GM21619 (cell line): ENCODE data around the gene PODXL.

Source experiments
- ATAC-seq: cut with Tn5 transposase; IDR thresholded peaks from one replicate; pipeline ENCODE4 v1.9.1; 2021; ENCODE audit not compliant: unreplicated experiment

Gene PODXL

DNA sequence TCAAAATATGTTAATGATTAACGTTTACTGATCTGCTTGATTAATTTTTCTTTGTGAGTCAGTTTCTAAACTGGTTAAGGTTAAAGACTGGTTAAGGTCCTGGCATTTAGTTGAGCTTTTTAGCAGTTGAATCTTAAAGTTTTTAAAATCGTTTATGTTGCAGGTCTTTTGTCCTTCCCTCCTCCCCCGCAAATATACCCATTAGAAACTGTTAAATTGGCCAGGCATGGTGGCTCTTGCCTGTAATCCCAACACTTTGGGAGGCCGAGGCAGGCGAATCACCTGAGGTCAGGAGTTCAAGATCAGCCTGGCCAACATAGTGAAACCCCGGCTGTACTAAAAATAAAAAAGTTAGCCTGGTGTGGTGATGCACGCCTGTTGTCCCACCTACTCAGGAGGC, 100.9 kb downstream of the PODXL start:
- ATAC-seq: no peak

DNA sequence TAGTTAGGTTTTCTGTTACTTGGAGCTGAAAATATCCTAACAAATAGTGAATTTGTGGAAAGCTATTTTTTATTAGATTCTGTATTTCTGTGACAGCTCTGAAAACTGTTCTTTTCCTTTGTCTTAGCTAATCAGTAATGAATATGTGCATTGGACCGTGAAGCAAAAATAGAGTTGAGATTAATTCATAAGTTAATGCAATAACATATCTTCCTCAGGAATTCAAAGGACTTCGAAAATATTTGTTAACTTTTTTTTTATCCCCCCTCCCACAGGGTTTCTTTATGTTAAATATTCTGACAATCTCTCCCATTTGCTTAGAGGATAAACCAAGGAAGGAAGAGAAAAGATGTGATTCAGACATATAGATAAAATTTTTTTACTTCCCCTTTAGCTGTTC, 101.4 kb downstream of the PODXL start:
- ATAC-seq: no peak

DNA sequence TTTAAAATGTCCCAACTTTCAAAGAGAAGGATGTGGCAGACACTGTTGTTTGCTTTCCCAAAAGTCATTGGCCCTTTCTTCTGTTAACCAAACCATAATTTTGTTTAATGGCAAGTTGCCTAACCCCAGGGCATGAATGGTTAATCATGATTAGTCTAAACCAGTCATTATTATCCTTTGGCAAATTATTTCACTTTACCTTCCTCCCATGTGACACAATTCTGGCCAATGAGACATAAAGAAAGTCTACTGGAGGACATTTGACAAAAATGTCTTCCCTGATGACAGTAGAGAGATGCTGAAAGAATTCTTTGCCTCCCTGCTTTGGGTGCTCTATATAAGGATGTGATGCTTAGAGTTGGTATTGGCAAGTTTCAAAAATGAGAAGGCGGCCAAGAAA, 101.9 kb downstream of the PODXL start:
- ATAC-seq: no peak
